Body of pancreas (tissue), 4 donors: Measurements from ENCODE around the gene MARCHF11. TPM values are rescaled to one million over a fixed set of nuclear protein-coding genes. Genes with fewer than 3 reads are reported as not detected.

Experiments
- ATAC-seq: fragments of 150-250 bp; one replicate; pipeline ENCODE4 v1.9.1; 2016
- DNase-seq, 4 donors: peaks; one replicate each; pipeline ENCODE4 v3.0.0-alpha.2; 2019
- H3K27ac ChIP-seq, 4 donors: fragments of 200-600 bp; sonication (generic); 1 replicate in 3 of 4; 2 replicates in 1 of 4; pipeline versions ENCODE4 v1.5.1 to v1.6.1; 2016 to 2019; ENCODE audit warnings: mild to moderate bottlenecking in 1 of 4, mixed read lengths in 1 of 4, moderate library complexity in 1 of 4
- H3K27me3 ChIP-seq, 2 donors: fragments of 200-600 bp; sonication (generic); one replicate each; pipeline ENCODE4 v1.6.0; 2016; ENCODE audit warnings: mild to moderate bottlenecking in 1 of 2
- H3K36me3 ChIP-seq, 2 donors: fragments of 200-600 bp; sonication (generic); replicated peaks in 1 of 2; 2 replicates each; pipeline ENCODE4 v1.5.1; 2016; ENCODE audit warnings: low read depth in 2 of 2; ENCODE audit not compliant: insufficient read depth in 1 of 2
- H3K4me1 ChIP-seq: fragments of 200-600 bp; sonication (generic); one replicate; pipeline ENCODE4 v1.6.0; 2016
- H3K4me3 ChIP-seq, 2 donors: fragments of 200-600 bp; sonication (generic); 1 replicate in 1 of 2; 2 replicates in 1 of 2; pipeline ENCODE4 v1.5.1; 2016 to 2019
- H3K9me3 ChIP-seq, 3 donors: fragments of 200-600 bp; sonication (generic); 1 replicate in 2 of 3; 2 replicates in 1 of 3; pipeline ENCODE4 v1.5.1; 2016
- POLR2A ChIP-seq, 3 donors: fragments of 450-650 bp; IDR thresholded peaks; one replicate each; pipeline ENCODE4 v1.6.1; 2016; ENCODE audit warnings: antibody characterized with exemption in 3 of 3, mild to moderate bottlenecking in 2 of 3
- WGBS, 2 donors: methylation state at CpG; one replicate each; pipeline ENCODE4 v1.1.5; 2017; 5-methylcytosine and 5-hydroxymethylcytosine counted together
- intact Hi-C: fragments of 100-400 bp; cut with DNase I; formaldehyde crosslinking; loops from one replicate; pipeline ENCODE4 v1.15.1; 2023
- total RNA-seq, 2 donors: library from RNA; depleted of rRNA; stranded (reverse); fragments of >200 nt; gene quantifications; one replicate each; pipeline ENCODE4 v1.1.0, GENCODE V29; 2016
- TF ChIP-seq, protein P1 (sequence below), 7 experiments: fragments of 450-650 bp in 4 of 7; fragments of 200-600 bp in 3 of 7; sonication (generic) in 3 of 7; IDR thresholded peaks; one replicate each; pipeline ENCODE4 v1.5.1; 2016 to 2019; ENCODE audit warnings: antibody characterized with exemption in 7 of 7

Gene MARCHF11
- total RNA-seq, 2 donors from 2014 or later: not detected

DNA sequence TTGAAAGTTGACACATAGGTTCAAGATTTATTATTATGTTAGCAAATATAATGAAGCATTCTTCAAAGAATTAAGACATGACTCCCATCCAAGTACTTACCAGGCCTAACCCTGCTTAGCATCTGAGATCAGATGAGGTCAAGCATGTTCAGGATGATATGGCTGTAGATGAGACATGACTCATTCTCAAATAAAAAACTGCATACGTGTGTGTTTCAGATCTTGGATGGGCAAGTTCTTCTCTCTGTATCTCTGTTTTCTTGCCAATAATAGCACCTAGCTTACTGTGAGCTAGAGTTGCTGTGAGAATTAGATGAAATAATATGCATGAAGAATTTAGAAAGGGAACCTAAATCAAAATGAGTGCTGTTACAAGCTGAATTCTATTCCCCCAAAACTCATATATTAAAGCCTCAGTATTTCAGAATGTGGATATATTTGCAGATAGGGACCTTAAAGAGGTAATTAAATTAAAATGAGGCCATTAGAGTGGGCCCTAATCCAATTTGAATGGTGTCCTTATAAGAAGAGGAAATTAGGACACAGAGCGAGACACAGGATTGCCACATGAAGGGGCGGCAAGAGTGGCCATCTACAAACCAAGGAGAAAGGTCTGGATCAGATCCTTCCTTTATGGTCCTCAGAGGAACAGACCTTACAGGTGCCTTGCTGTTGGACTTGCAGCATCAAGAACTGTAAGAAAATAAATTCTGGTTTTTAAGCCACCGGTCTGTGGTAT is 146.2 kb downstream of the MARCHF11 start:
- WGBS, 2 donors: 88 to 90% methylated on average over 4 of the region's 4 CpGs
- H3K4me1 ChIP-seq: no peaks in the 10 kb centered on the region
- H3K4me3 ChIP-seq: no peak overlapping the region
- intact Hi-C loops: no loop called here
- H3K36me3 ChIP-seq: no peaks in the 10 kb centered on the region
- DNase-seq: no peak
- no peaks in the 10 kb centered on the region for H3K9me3 ChIP-seq
- TF ChIP-seq POLR2A (IDR thresholded peaks at IDR 0.05): no peak
- TF ChIP-seq, protein P1, sequence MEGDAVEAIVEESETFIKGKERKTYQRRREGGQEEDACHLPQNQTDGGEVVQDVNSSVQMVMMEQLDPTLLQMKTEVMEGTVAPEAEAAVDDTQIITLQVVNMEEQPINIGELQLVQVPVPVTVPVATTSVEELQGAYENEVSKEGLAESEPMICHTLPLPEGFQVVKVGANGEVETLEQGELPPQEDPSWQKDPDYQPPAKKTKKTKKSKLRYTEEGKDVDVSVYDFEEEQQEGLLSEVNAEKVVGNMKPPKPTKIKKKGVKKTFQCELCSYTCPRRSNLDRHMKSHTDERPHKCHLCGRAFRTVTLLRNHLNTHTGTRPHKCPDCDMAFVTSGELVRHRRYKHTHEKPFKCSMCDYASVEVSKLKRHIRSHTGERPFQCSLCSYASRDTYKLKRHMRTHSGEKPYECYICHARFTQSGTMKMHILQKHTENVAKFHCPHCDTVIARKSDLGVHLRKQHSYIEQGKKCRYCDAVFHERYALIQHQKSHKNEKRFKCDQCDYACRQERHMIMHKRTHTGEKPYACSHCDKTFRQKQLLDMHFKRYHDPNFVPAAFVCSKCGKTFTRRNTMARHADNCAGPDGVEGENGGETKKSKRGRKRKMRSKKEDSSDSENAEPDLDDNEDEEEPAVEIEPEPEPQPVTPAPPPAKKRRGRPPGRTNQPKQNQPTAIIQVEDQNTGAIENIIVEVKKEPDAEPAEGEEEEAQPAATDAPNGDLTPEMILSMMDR (IDR thresholded peaks at IDR 0.05): no peak
- H3K27ac ChIP-seq: no peak overlapping the region
- no peak for ATAC-seq
- H3K27me3 ChIP-seq: no peaks in the 10 kb centered on the region

DNA sequence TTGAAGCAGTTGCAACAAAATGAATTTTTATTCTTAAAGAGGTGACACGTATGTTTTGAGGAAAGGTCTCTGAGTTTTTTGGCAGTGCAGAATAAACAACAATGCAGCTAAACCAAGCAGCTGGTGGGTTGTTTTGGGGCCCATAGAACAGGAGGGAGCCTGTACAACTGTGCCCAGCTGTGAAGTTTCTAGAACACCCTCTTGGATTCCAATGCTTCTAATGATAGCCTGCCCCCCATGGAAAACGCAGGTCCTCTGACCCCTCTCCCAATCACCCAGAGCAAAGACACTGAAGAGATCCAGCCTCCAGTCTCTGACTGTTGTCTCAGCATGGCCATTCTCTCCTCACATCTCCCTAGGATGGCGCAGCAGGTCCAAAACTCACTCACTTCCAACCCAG is 150.9 kb downstream of the MARCHF11 start:
- Histone ChIP-seq H3K9me3 (no peaks in the 10 kb centered on the region), H3K27me3 (no peaks in the 10 kb centered on the region), H3K4me3 (no peak overlapping the region), H3K4me1 (no peaks in the 10 kb centered on the region), H3K27ac (no peak overlapping the region), H3K36me3 (no peaks in the 10 kb centered on the region)
- WGBS, 2 donors: 48 to 71% methylated on average over 3 of the region's 3 CpGs
- ATAC-seq (no peak), DNase-seq (no peak)
- TF ChIP-seq POLR2A (IDR thresholded peaks at IDR 0.05): no peak
- TF ChIP-seq, protein P1 (IDR thresholded peaks at IDR 0.05): no peak
- intact Hi-C loops: no loop called here

DNA sequence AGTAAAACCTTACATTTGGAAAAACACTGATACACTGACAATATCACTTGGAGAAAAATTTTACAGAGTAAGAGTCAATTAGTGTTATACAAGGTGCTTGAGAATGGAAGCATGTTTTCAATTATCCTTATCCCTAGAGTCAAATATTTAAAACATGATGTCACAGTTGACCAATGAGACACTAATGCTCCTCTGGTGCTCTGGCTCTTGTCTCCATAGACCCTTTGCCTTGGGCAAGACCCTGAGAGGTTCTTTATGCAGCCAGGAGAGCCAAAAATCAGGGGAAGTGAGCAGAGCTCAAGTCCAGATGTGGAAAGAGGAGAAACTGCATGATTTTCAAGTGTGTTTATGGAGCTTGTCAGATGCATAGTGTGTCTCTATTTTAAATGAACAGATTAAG is 153.9 kb downstream of the MARCHF11 start:
- Histone ChIP-seq H3K27ac (no peak overlapping the region), H3K4me3 (no peak overlapping the region), H3K4me1 (no peaks in the 10 kb centered on the region), H3K36me3 (no peaks in the 10 kb centered on the region), H3K9me3 (no peaks in the 10 kb centered on the region), H3K27me3 (no peaks in the 10 kb centered on the region)
- TF ChIP-seq, protein P1 (IDR thresholded peaks at IDR 0.05): no peak
- no peak for TF ChIP-seq POLR2A (IDR thresholded peaks at IDR 0.05)
- DNase-seq (no peak), ATAC-seq (no peak)
- intact Hi-C loops: no loop called here

DNA sequence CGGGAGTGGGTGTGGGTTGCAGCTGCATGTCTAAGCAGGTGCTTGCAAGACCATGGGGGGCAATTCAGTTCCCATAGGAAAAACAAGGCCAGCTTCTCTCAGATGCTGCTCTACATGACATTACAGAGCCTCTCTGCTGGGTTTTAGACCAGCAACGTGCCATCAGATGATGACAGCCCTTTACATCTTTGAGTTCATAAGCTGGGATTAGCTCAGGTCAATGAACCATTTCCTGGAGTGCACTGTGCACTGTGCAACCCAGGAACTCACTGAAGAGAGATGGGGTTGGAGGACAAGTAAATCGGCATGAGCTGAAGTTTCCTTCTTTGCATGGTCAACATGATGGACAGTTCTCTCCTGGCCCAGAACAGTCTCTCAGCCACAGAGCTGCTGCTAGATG is 160.6 kb downstream of the MARCHF11 start:
- 49 to 67% methylated on average over 3 of the region's 3 CpGs for WGBS, 2 donors
- Histone ChIP-seq H3K4me3 (no peak overlapping the region), H3K4me1 (no peaks in the 10 kb centered on the region), H3K9me3 (no peaks in the 10 kb centered on the region), H3K27ac (no peak overlapping the region), H3K36me3 (no peaks in the 10 kb centered on the region), H3K27me3 (no peaks in the 10 kb centered on the region)
- ATAC-seq (no peak), DNase-seq (no peak)
- intact Hi-C loops: no loop called here
- TF ChIP-seq POLR2A (IDR thresholded peaks at IDR 0.05): no peak
- TF ChIP-seq, protein P1 (IDR thresholded peaks at IDR 0.05): no peak

DNA sequence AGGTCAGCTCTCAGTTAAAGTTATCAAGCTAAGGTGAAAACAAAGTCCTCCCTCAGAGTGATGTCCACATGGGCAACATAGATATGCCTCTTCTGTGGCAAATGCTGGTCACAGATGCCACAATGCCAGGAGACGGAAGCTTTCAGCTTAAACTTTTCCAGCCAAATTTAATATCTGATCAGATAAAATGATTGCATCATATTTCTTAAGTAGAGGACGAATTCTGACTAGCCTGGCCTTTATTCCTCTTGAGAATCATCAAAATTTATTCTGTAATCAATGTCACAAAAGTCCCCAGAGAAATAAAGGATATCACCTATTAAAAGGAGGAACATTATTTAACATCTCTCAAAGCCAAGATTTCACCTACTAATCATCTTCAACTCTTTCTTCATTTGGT is 161.9 kb downstream of the MARCHF11 start:
- DNase-seq (no peak), ATAC-seq (no peak)
- Histone ChIP-seq H3K4me1 (no peaks in the 10 kb centered on the region), H3K9me3 (no peaks in the 10 kb centered on the region), H3K36me3 (no peaks in the 10 kb centered on the region), H3K4me3 (no peak overlapping the region), H3K27ac (no peak overlapping the region), H3K27me3 (no peaks in the 10 kb centered on the region)
- WGBS, 2 donors: 35 to 36% methylated on average over 2 of the region's 2 CpGs
- TF ChIP-seq, protein P1 (IDR thresholded peaks at IDR 0.05): no peak
- TF ChIP-seq POLR2A (IDR thresholded peaks at IDR 0.05): no peak
- intact Hi-C loops: no loop called here
